Peyer's patch (tissue), 4 donors: ENCODE data around the gene SMTNL2.

Experiments
- POLR2A ChIP-seq, 2 donors: fragments of 450-650 bp; IDR thresholded peaks; one replicate each; pipeline ENCODE4 v1.5.1; 2017; ENCODE audit warnings: antibody characterized with exemption in 2 of 2, mild to moderate bottlenecking in 2 of 2, moderate library complexity in 2 of 2
- TF ChIP-seq, protein P1 (sequence below), 6 experiments: fragments of 450-650 bp in 4 of 6; fragments of 200-600 bp in 2 of 6; sonication (generic) in 1 of 6; IDR thresholded peaks; one replicate each; pipeline ENCODE4 v1.5.1; 2017 to 2019; ENCODE audit warnings: antibody characterized with exemption in 6 of 6, mild to moderate bottlenecking in 3 of 6, moderate library complexity in 1 of 6

DNA sequence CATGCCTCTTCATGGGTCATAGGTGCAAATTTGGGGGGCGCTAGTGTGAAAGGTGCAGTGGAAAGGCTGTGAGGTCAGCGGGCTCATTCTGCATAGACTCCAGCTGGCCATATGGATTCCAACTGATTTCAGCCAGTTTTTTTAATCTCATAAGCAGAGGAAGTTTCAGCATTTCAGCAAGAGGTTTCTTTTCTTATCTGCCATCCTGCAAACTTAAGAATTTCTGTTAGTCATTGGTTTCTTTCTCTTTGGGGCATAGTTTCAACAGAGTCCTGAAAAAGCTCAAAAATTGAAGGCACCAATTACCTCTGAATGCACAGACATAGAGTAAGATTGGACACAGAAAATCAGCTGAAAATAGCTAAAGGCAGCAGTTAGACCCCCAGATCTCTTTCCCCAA is 73.3 kb downstream of the SMTNL2 start:
- TF ChIP-seq, protein P1, sequence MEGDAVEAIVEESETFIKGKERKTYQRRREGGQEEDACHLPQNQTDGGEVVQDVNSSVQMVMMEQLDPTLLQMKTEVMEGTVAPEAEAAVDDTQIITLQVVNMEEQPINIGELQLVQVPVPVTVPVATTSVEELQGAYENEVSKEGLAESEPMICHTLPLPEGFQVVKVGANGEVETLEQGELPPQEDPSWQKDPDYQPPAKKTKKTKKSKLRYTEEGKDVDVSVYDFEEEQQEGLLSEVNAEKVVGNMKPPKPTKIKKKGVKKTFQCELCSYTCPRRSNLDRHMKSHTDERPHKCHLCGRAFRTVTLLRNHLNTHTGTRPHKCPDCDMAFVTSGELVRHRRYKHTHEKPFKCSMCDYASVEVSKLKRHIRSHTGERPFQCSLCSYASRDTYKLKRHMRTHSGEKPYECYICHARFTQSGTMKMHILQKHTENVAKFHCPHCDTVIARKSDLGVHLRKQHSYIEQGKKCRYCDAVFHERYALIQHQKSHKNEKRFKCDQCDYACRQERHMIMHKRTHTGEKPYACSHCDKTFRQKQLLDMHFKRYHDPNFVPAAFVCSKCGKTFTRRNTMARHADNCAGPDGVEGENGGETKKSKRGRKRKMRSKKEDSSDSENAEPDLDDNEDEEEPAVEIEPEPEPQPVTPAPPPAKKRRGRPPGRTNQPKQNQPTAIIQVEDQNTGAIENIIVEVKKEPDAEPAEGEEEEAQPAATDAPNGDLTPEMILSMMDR (IDR thresholded peaks at IDR 0.05) = no peak
- no peak for TF ChIP-seq POLR2A (IDR thresholded peaks at IDR 0.05)
